HG02973 (cell line): ENCODE measurements around the gene EFCAB6.

Source experiments
- ATAC-seq: cut with Tn5 transposase; IDR thresholded peaks from one replicate; pipeline ENCODE4 v1.9.1; 2021; ENCODE audit warnings: moderate library complexity; ENCODE audit not compliant: unreplicated experiment

EFCAB6 gene, protein sequence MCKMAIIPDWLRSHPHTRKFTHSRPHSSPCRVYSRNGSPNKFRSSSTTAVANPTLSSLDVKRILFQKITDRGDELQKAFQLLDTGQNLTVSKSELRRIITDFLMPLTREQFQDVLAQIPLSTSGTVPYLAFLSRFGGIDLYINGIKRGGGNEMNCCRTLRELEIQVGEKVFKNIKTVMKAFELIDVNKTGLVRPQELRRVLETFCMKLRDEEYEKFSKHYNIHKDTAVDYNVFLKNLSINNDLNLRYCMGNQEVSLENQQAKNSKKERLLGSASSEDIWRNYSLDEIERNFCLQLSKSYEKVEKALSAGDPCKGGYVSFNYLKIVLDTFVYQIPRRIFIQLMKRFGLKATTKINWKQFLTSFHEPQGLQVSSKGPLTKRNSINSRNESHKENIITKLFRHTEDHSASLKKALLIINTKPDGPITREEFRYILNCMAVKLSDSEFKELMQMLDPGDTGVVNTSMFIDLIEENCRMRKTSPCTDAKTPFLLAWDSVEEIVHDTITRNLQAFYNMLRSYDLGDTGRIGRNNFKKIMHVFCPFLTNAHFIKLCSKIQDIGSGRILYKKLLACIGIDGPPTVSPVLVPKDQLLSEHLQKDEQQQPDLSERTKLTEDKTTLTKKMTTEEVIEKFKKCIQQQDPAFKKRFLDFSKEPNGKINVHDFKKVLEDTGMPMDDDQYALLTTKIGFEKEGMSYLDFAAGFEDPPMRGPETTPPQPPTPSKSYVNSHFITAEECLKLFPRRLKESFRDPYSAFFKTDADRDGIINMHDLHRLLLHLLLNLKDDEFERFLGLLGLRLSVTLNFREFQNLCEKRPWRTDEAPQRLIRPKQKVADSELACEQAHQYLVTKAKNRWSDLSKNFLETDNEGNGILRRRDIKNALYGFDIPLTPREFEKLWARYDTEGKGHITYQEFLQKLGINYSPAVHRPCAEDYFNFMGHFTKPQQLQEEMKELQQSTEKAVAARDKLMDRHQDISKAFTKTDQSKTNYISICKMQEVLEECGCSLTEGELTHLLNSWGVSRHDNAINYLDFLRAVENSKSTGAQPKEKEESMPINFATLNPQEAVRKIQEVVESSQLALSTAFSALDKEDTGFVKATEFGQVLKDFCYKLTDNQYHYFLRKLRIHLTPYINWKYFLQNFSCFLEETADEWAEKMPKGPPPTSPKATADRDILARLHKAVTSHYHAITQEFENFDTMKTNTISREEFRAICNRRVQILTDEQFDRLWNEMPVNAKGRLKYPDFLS (N-terminal part only)

DNA sequence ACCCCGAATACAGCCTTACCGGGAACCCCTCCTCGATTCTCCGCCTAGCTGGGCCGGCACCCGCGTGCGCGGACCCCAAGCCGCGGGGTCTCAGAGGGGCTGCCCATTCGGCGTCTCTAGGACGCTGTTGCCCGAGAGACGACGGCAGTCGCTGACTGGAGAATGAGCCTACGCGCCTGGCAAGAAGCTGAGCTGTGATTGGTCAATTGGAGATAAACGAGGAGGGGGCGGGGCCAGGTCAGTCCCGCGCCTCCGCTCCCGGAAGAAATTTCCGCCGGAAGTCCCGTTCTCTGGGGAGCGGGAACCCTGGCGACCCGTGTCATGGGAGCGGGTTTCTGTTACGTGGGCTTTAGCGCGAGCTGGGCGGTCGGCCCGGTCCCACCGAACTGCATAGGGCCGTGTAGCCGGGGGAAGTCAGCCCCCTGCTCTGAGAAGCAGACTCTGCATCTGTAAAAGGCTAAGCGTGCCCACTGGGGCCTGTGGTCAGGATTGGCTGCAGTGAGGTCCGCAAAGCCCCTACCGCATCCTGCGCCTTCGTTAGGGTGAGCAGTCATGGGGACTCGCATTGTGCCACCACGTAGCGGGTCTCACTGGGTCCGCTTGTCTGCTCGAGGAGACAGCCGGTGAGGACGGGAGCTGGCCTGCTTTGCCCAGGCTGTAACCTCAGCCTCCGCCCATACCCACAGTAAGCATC is at the start of gene EFCAB6:
TSS of gene EFCAB6 (minus strand) at position 157 of the 694 bp plus-strand sequence. CDS start 29,987 bp downstream, outside the sequence.
- peak; percentile 80 for ATAC-seq

DNA sequence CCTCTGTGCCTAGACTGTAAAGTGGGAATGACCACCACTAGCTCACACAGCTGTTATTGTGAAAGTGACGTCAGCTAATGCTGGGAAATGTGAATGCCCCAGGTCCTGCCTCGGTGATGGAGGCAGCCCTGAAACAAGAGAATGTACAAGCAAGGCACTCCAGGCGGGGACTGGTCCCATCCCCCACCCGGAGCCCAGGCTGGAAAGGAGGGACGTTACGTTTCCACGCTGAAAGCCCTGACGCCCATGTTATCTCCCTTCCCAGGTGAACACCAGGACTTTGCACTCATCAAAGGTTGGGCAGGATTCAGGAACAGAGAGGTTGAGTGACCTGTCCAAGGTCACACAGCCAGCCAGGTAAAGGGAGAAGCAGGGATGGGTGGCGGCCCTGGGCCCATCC is 49.4 kb upstream of the EFCAB6 start:
- ATAC-seq = no peak

DNA sequence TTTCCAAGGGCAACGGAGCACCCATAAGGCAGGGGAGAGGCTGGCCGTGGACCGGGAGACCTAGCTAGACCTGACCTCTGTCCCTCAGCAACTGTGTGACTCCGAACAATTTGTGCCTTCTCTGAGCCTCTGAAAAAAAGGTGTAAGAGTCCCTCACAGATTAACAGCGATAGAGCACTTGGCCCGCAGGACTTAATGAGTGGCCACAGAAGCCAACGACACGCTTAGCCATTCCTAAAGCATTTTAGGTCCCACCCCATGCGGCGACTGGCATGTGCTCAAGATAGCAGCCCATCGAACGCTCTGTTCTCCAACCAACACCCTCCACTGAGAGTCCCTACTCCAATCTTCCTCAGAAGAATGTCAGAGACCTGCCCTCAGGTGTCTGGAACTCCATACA is 48.7 kb upstream of the EFCAB6 start:
- ATAC-seq = no peak

DNA sequence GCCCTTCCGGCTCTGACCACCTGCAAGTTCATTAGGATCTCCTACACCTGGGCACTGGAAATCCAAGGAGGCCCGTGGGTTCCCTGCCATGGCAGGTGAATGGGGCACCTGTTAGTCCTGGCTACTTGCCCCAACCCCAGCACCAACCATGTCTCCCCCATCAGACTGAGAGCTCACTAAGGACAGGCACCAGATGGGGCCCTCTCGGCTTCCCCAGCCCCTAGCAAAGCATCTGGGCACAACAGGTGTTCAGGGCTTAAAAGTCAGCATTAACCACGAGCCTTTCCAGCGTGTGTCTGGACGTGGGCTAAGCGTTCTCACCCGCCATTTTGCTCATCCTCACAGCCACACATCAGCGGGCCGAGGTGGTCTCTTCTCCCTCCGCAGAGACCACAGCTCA is 48.0 kb upstream of the EFCAB6 start:
- ATAC-seq = no peak

DNA sequence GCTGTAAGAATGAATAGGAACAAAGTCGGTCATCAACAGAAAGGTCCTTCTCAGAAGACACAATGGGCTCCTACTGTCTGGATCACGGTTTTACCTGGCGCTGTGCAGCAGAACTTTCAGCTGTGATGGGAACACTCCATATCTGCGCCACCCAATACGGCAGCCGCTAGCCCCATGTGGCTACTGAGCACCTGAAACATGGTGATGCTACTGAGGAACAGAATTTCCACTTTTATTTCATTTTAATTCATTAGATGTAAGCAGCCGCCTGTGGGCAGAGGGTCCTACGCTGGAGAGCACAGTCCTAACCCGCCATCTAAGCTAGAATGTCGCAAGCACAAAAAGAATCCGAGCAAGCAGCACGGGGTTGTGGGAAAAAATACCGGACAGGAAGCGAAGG is 47.5 kb upstream of the EFCAB6 start:
- ATAC-seq = no peak

DNA sequence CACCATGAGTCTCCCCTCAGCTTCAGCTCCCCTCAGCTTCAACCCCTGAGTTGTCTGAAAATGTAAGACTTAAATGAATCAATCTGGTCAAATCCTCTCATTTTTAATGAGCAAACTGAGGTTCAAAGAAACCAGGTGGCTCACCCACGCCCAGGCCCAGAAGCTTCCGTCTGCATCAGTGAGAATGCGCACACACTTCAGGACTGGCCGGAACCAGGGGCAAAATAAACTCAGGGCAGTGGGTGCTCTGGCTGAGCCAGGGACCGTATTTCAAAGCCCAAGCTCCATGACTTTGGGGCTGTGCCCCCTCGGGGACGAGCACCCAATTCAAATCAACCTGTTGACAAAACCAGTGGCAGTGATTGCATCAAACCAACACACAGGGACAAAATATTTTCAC is 47.1 kb upstream of the EFCAB6 start:
- no peak for ATAC-seq

DNA sequence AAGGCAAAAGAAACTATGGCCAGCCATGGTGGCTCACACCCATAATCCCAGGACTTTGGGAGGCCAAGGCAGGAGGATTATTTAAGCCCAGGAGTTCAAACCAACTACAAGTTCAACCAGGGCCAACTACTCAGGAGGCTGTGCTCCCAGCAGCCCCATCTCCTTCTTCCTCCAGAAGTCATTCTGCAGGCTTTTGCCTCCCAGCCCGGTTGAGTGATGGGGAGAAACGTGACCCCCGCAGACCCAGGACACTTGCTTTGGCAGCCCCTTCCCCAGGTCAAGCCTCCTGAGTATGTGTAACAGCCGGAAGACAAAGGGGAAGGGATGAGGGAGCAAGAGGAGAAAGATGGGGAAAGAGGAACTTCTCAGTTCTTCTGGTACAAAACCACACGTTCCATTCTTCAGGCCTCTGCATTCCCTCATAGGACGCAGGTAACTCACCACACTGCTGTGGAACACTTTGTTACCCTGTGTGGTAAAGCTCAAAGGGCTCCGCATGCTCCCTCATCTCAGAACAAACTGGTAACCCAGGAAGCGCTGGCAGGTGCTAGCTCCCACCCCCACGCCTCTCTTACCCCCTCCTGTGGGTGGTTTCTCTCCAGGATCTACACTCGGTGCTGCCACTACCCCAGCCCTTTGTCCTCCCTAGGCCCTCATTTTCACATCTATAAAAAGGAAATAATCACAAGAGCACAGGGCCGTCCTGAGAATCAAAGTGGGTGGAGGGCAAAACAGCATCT is 46.2 kb upstream of the EFCAB6 start:
- ATAC-seq = no peak

DNA sequence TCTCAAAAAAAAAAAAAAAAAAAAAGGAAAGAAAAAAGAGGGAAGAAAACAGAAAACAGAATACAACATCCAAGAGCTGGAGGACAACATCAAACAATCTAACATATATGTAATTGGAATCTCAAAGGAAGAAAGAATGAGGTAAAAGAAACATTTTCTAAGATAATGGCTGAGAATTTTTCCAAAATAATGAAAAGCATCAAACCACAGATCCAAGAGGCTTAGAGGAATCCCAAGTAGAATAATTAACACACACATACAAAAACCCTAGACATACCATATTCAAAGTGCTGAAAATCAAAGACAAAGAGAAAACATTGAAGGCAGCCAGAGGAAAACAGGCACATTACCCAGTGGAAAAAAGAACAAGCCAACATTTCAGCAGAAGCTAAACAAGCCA is 45.3 kb upstream of the EFCAB6 start:
- ATAC-seq = no peak

DNA sequence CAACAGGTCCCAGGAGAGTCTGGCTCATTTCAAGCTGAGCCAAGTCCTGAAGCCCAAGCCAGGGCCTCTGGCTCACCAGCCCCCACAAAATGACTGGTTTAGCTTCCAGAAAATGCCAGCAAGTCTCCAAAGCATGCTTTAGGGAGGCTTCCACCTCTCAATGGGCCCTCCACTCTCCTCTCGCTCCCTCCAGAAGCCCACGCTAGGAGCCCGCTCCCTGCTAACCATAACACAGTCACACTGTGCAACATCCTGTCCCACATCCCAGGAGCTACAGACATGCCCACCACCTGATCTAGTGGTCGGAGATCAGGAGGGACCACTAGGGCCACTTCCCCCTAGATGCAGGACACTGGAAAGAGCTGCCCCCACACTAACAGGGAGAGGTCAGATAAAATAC is 43.3 kb upstream of the EFCAB6 start:
- ATAC-seq = no peak

DNA sequence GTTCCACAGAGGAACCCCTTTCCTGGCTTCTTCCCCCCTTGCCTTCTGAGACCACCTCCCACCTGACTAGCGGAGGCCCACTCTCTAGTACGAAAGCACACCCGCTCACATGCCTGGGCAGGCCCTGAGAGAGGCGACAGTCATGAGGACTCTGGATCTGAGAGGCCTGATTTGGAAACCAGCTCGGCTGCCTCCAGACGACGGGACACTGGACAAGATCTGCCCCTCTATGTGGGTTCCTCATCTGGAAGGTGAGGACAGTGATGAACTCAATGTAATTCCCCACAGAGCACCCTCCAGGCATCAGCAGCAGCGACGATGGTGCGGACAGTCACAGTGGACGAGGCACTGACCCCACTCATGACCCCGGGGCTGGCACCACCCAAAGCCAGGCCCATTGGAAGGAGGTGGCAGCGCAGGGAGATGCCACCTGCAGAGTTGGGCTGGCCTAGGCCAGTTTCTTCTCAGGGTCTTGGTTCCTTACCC is 42.7 kb upstream of the EFCAB6 start:
- no peak for ATAC-seq

DNA sequence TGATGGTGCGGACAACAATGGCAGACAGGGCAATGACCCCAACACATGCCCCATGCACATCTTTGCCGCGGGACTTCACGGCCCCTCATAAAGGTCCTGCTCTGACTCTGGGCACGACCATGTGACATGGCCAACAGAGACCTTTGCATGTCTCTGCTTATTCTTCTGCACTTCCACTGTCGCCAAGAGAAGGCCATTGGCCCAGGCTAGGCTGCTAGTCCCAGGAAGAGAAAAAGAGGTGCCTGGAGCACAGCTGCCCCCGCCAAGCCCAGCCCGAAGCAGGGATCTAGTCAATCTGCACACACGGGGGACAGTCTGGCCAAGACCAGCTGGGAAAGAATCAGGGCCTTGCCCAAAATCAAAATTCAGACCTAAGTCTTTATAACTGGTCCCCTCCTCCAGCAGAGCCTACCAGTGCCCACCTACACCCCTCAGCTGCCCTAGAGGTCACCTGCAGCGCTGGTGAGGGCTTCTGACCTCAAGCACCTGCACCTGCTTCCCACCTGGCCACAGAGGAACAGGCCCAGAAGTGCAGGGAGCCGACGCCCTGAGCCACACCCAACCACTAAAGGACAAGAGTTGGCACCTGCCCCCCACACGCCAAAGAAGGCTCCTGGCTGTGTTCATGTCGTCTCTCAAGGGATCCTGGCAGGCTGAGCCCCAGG is 42.1 kb upstream of the EFCAB6 start:
- no peak for ATAC-seq

DNA sequence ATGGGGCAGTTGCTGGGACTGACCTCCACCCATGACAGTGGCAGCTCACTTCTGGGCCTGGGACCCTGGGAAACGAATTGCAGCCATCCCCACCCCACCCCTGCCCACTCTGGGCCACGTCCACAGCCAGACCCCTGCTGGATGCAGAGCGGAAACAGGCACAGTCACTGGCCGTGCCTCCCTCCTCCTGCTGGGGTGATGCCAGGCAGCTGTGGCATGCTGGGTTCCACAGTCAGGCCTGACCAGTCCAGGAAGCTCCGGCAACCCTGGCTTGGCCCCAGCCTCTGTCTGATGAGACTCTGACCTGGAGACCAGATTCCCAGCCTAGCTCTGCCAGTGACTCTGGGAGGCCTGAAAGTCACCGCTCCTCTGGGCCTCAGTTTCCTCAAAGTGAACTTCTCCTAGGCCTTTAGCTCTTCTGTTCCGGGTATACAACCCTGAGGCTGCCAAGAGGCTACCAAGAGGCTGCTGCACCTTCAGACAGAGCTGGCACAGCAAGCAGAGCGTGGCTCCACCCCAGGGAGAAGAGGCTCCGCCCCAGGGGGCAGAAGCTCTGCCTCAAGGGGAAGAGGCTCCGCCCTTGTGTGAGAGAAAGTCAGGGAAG is 41.3 kb upstream of the EFCAB6 start:
- ATAC-seq = no peak

DNA sequence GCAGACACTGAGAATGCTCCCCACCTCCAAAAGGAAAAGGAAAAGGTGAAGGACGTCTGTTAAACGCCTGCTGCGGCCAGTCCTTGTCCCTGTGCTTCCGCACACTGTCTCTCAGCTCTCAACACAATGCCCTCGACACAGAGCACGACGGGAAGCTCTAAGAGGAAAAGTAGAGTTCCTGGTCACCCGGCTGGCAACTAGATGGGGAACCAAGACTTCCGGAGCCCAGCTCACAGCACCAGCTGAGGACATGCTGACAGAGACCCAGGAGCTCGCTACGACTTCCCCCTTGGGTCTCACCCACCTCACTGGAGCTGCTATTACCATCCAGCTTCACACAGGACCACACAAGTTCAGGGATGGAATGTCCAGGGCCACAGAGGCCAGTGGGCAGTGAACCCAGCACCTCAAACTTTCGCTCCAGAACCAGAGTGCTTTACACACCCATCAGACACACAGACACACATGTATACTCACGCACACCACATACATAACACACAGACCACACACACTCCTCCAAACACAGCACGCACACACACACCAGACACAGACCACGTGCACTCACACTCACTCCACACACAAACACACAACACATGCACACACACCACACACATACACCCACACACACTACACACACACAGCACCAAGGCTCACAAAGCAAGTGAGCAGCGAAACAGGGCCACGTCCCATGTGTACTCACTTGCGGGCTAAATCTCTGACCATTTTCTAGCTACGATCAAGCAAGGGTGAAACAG is 40.6 kb upstream of the EFCAB6 start:
- ATAC-seq = no peak

DNA sequence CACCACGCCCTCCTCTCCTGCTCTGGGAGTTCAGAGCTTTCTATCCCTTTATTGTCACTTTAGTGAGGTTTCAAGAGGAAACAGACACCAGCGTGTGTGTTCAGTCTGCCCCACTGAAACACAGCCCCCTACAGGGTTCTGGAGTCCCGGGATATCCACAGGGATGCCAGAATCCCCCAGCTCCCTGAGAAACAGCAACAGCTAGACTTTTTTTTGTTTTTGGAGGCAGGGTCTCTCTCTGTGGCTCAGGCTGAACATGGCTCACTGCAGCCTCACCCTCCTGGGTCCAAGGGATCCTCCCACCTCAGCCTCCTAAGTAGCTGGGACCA is 39.8 kb upstream of the EFCAB6 start:
- ATAC-seq = no peak

DNA sequence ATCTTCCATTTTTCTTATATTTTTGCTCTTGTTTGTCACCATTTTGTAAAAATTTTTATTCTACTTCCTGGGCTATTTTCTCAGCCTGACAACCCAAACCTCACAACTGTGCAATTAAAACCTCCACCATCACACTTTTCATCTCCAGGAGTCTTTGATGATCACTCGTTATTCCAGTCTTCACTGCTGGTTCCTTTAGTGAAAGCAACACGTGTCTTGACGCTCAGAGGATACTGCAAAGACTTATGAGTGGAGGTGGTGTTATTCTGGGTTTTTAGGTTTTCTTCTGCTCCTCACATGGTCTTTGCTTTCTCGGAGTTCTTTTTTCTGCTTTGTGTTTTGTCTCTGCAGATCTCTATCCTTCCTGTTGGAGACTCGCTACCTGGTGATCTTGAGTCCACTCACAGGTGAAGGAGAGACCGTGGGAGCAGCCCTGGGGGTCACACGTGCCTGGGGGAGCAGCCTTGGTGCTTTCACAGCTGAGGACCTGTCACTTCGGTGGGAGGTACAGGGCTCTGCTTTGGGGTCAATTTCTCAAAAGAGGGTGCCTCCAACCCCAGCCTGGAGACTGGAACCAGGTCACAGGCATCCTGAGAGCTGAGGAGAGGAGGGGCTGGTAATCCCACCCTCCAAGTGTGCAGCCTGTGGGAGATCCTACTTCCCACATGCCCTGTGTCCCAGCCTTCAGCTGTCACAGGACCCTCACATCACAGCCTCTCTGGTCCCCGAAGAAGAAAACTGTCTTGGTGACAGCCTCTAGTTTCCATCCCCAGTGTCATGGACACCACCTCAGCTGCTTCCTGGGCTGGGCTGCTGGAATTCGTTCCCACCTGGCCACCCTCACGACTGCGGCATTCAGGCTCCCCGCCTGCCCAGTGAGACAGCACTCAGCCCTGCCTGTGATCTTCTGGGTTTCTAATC is 39.2 kb upstream of the EFCAB6 start:
- ATAC-seq = no peak

DNA sequence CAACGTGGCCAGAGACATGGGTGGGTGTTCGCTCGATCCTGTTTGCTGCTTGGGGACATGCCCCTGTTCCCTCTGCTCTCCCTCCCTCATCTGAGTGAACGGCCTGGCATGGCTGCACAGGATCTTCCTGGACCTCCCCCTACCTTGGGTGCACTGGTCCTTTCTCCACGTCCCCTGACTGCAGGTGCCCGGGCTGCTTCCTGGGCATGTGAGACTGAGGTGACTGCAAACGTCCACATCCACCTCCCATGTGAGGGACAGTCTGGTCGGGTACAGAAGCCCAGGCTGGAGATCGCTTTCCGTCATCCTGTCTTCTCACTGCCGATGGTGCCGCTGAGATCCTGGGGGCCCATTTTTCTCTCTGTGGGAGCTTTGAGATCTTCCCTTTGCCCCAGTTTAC is 38.4 kb upstream of the EFCAB6 start:
- no peak for ATAC-seq

DNA sequence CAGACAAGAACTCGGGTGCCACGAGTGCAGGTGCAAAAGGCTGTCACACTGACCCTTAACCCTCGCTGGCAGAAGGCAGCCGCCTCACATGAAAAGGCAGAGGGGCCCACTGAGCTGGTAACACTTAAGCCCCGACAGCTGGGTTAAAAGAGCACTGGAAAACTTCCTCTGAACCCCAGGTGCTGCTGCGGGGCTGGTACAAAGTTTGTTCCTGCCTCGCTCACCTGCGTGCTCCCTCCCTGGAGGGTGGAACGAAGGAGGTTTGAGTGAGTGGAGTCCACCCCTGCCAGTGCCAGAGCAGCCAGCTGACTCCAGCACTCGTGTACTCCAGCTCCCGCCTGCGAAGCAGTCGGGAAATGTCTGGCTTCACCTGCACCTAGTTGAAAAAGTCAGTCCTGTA is 37.6 kb upstream of the EFCAB6 start:
- no peak for ATAC-seq
